A673 (cell line): ENCODE measurements around the gene QRFP. TPM values are rescaled to one million over a fixed set of nuclear protein-coding genes. Genes with fewer than 3 reads are reported as not detected.

Source experiments
- BruUV-seq: library from RNA; stranded (reverse); fragments of 400-500 nt; replicated peaks from 2 replicates; lab custom pipeline; 2021; lab: Mats Ljungman, UMichigan
- CTCF ChIA-PET: fragments of 300-600 bp; sonication (Branson Sonifier 250); formaldehyde crosslinking; loops from one replicate; lab custom pipeline; 2022; ENCODE audit warnings: antibody characterized with exemption; lab: Charles Lee
- POLR2A ChIA-PET: fragments of 300-600 bp; sonication (Branson Sonifier 250); formaldehyde crosslinking; loops from one replicate; lab custom pipeline; 2022; ENCODE audit warnings: antibody characterized with exemption; ENCODE audit not compliant: low non-redundant PET; lab: Charles Lee
- DNase-seq: peaks from one replicate; pipeline ENCODE4 v3.0.0-alpha.2; 2015; ENCODE audit warnings: low spot score
- H3K27ac ChIP-seq: fragments of 200-600 bp; sonication (generic); 2 replicates; pipeline ENCODE4 v1.5.1; 2016; ENCODE audit warnings: mixed run types, low read depth, mild to moderate bottlenecking, mixed read lengths, antibody characterized with exemption, low read length; ENCODE audit not compliant: poor library complexity, severe bottlenecking
- H3K27me3 ChIP-seq: fragments of 200-600 bp; sonication (generic); replicated peaks from 2 replicates; pipeline ENCODE4 v1.6.1; 2017; ENCODE audit warnings: mixed run types, low read depth, mild to moderate bottlenecking, mixed read lengths, antibody characterized with exemption, low read length; ENCODE audit not compliant: insufficient read depth, poor library complexity
- H3K36me3 ChIP-seq: fragments of 200-600 bp; sonication (generic); 2 replicates; pipeline ENCODE4 v1.6.1; 2016; ENCODE audit warnings: mixed run types, mild to moderate bottlenecking, mixed read lengths, antibody characterized with exemption, low read length; ENCODE audit not compliant: insufficient read depth, poor library complexity, severe bottlenecking
- H3K4me1 ChIP-seq: fragments of 200-600 bp; sonication (generic); 2 replicates; pipeline ENCODE4 v1.6.1; 2017; ENCODE audit warnings: mixed run types, mild to moderate bottlenecking, mixed read lengths, antibody characterized with exemption, low read length; ENCODE audit not compliant: insufficient read depth, poor library complexity, severe bottlenecking
- H3K4me3 ChIP-seq: fragments of 200-600 bp; sonication (generic); 2 replicates; pipeline ENCODE4 v1.5.1; 2016; ENCODE audit warnings: low read depth, mixed run types, mild to moderate bottlenecking, mixed read lengths, low read length; ENCODE audit not compliant: poor library complexity, severe bottlenecking
- H3K9me3 ChIP-seq: fragments of 200-600 bp; sonication (generic); 2 replicates; pipeline ENCODE4 v1.6.1; 2016; ENCODE audit warnings: mixed run types, low read depth, mild to moderate bottlenecking, mixed read lengths, antibody characterized with exemption, low read length; ENCODE audit not compliant: poor library complexity, severe bottlenecking
- EZH2 ChIP-seq: fragments of 200-600 bp; sonication (generic); IDR thresholded peaks from 2 replicates; pipeline ENCODE4 v1.6.1; 2017; ENCODE audit warnings: borderline replicate concordance, low read depth, mild to moderate bottlenecking, mixed read lengths, antibody characterized with exemption, low read length; ENCODE audit not compliant: poor library complexity, severe bottlenecking
- intact Hi-C: fragments of 100-400 bp; cut with micrococcal nuclease; formaldehyde crosslinking; loops from one replicate; pipeline ENCODE4 v1.10.0; 2022; ENCODE audit not compliant: unreplicated experiment
- total RNA-seq: library from RNA; stranded (reverse); gene quantifications from 2 replicates; pipeline ENCODE4 v1.2.3, GENCODE V29; 2021
- TF ChIP-seq, protein P1 (sequence below): fragments of 300-800, 200-600 bp; sonication (generic); conservative IDR thresholded peaks from 2 replicates; pipeline ENCODE4 v1.5.1; 2017; ENCODE audit warnings: low read depth, mild to moderate bottlenecking, antibody characterized with exemption, low read length, moderate library complexity, mixed read lengths

Gene QRFP
- total RNA-seq, 1 experiment from 2014 or later, result not detected

- CTCF ChIA-PET, result interaction anchor here (1.2 kb wide), 1 partner anchor 103 kb away, joined by 7 read pairs; no protein-coding TSS in a partner anchor
- Histone ChIP-seq H3K36me3 (no peaks in the 10 kb centered on the region), H3K4me1 (no peaks in the 10 kb centered on the region), H3K27ac (no peak overlapping the region), H3K4me3 (no peak overlapping the region), H3K9me3 (no peaks in the 10 kb centered on the region), H3K27me3 (peaks cover 30% of the 10 kb centered on the region)
- no TSS peak for BruUV-seq
- no peak for DNase-seq
- intact Hi-C loops, result loop anchor here (5.0 to 10.0 kb wide), 2 partner anchors 101 to 171 kb away; no protein-coding TSS in a partner anchor
- no peak for TF ChIP-seq EZH2
- TF ChIP-seq, protein P1, sequence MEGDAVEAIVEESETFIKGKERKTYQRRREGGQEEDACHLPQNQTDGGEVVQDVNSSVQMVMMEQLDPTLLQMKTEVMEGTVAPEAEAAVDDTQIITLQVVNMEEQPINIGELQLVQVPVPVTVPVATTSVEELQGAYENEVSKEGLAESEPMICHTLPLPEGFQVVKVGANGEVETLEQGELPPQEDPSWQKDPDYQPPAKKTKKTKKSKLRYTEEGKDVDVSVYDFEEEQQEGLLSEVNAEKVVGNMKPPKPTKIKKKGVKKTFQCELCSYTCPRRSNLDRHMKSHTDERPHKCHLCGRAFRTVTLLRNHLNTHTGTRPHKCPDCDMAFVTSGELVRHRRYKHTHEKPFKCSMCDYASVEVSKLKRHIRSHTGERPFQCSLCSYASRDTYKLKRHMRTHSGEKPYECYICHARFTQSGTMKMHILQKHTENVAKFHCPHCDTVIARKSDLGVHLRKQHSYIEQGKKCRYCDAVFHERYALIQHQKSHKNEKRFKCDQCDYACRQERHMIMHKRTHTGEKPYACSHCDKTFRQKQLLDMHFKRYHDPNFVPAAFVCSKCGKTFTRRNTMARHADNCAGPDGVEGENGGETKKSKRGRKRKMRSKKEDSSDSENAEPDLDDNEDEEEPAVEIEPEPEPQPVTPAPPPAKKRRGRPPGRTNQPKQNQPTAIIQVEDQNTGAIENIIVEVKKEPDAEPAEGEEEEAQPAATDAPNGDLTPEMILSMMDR, result no peak
- POLR2A ChIA-PET, result no interaction called here
These were observed 47.2 kb upstream of the QRFP start for GRCh38 chr9:130943777-130944176.

DNA sequence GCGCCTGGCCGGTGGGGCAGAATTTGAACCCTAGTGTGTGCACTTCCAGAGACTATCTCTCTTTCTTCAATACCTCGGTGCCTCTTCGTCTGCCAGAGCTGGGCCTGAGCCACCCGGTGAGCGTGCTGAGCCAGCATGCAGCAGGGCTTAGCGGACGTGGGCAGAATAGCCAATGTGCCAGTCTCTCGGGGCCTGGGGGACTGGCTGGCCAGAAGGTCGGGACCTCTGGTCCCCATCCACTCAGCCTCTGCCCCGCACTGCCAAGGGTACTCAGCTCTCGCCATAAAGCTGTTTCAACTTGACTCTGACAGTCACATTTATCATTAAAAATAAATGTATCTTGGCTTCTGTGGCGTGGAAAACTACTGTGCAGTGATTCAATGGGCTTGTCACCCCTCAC lies 46.6 kb upstream of the QRFP start:
- no peak overlapping the region for H3K4me3 ChIP-seq
- H3K27me3 ChIP-seq, result peaks cover 33% of the 10 kb centered on the region
- intact Hi-C loops, result loop anchor here (5.0 to 10.0 kb wide), 2 partner anchors 102 to 171 kb away; no protein-coding TSS in a partner anchor
- H3K9me3 ChIP-seq, result no peaks in the 10 kb centered on the region
- H3K27ac ChIP-seq, result no peak overlapping the region
- POLR2A ChIA-PET, result interaction anchor here (0.5 kb wide), 1 partner anchor 75 kb away, joined by 12 read pairs; no protein-coding TSS in a partner anchor
- TF ChIP-seq EZH2, result no peak
- TF ChIP-seq, protein P1, result no peak
- DNase-seq, result no peak
- H3K36me3 ChIP-seq, result no peaks in the 10 kb centered on the region
- BruUV-seq, result no TSS peak
- H3K4me1 ChIP-seq, result no peaks in the 10 kb centered on the region
- CTCF ChIA-PET, result interaction anchor here (0.6 kb wide), 2 partner anchors 40 to 132 kb away, joined by 6 to 13 read pairs; no protein-coding TSS in a partner anchor

DNA sequence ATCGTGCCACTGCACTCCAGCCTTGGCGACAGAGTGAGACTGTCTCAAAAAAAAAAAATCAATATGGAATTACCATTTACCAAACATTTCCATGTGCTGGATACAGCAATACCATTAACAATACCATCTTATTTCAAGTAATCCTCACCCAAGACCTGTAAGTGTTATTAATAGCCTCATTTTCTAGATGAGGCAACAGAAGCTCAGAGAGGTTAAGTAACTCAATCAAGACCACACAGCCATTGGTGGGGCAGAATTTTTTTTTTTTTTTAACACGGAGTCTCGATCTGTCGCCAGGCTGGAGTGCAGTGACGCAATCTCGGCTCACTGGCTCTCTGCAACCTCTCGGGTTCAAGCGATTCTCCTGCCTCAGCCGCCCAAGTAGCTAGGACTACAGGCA lies 46.1 kb upstream of the QRFP start:
- ChIA-PET CTCF (interaction anchor here (0.6 kb wide), 1 partner anchor 132 kb away, joined by 13 read pairs; no protein-coding TSS in a partner anchor), POLR2A (no interaction called here)
- TF ChIP-seq, protein P1, result no peak
- TF ChIP-seq EZH2, result no peak
- no peaks in the 10 kb centered on the region for H3K4me1 ChIP-seq
- no peak overlapping the region for H3K27ac ChIP-seq
- intact Hi-C loops, result loop anchor here (5.0 to 10.0 kb wide), 2 partner anchors 102 to 170 kb away; no protein-coding TSS in a partner anchor
- H3K36me3 ChIP-seq, result no peaks in the 10 kb centered on the region
- no TSS peak for BruUV-seq
- H3K27me3 ChIP-seq, result peaks cover 39% of the 10 kb centered on the region
- no peak overlapping the region for H3K4me3 ChIP-seq
- H3K9me3 ChIP-seq, result no peaks in the 10 kb centered on the region
- no peak for DNase-seq
